ENCODE results near the gene ZNF44.

DNA sequence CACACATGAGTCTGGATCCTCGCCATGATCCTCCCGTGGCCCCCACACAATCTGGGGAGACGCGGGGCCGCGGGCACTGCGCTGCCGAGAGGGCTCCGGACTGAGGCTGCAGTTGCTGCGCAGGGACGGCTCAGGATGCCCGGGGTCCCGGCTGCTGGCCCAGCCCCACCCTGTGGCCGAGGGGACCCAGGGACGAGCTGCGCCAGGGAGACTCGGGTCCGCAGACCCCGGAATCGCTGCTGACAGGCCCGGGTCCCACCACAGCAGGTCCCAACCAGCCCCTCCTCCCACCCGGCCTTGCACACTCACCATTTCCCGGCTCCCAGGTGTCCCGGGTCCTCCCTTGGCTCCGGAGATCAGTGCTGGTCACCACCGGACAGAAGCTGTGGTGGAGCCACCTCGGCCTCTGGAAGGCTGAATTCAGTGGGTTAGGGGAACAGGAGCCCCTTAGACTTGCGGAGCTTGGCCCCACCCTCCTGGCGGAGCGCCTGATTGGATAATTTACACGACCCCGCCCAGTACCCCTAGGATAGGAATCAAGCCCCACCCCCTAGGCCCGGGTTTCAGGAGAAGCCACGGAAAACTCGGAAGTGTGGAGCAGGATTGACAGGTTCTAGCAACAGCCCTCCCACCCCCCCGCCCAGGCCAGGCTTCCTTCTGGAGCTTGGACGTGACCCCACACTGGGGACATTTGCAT, 57.4 kb downstream of the ZNF44 start:
- TF ChIP-seq POU5F1 (IDR thresholded peaks at IDR 0.05; ENCODE audit: borderline replicate concordance, low read depth, low read length, partially characterized antibody) = no peak
- TF ChIP-seq ZNF274 (IDR thresholded peaks at IDR 0.05; ENCODE audit: borderline replicate concordance, low read depth, low read length) = no peak
- TF ChIP-seq, protein P1, sequence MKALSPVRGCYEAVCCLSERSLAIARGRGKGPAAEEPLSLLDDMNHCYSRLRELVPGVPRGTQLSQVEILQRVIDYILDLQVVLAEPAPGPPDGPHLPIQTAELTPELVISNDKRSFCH (CRISPR knock-in tag; IDR thresholded peaks at IDR 0.05) = no peak
- TF ChIP-seq, protein P1 (tag; IDR thresholded peaks at IDR 0.05) = no peak
- TF ChIP-seq ZFP30 (CRISPR knock-in tag; IDR thresholded peaks at IDR 0.05; ENCODE audit: borderline replicate concordance) = no peak
- TF ChIP-seq POLR2A (conservative IDR thresholded peaks at IDR 0.05) = no peak
- no peak for TF ChIP-seq RBM25 (IDR thresholded peaks at IDR 0.05; ENCODE audit: low read depth, low read length, severe bottlenecking)

Measured in K562 (cell line).